HG03196 (cell line): ENCODE results near the gene ARHGEF28.

Source experiments
- ATAC-seq: cut with Tn5 transposase; IDR thresholded peaks from one replicate; pipeline ENCODE4 v1.9.1; 2021; ENCODE audit not compliant: unreplicated experiment

The ARHGEF28 gene

DNA sequence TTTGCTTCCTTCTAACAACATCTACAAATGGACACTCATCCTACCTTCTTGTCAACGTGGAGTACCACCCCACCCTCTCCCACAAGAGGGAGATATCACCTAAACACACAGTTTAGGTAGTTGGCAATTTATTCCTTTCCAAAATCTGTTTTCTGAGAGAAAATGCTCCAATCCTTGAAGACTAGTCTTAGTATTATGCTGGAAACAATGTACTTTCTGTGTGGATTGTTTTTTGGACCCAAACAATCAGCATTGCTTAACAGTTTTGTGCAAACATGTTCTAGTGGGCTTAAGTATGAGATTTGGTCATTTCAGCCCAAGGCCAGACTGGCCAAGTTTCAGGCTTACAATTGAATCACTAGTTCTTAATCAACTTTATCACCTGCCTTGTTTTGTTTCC is 359.1 kb downstream of the ARHGEF28 start:
- no peak for ATAC-seq

DNA sequence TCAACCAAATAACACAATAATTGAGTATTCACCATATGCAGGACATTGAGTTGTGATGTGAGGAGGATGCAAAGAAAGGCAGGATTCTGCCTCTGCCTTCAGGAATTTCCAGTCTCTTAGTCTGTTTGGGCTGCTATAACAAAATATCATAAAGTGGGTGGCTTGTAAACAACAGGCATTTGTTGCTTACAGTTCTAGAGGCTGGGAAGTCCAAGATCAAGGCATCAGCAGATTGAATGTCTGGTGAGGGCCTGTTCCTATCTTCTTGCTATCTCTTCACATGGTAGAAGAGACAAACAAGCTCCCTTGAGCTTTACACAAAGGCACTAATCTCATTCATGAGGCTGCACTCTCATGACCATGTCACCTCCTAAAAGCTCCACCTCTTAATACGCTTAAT is 360.7 kb downstream of the ARHGEF28 start:
- ATAC-seq: no peak

DNA sequence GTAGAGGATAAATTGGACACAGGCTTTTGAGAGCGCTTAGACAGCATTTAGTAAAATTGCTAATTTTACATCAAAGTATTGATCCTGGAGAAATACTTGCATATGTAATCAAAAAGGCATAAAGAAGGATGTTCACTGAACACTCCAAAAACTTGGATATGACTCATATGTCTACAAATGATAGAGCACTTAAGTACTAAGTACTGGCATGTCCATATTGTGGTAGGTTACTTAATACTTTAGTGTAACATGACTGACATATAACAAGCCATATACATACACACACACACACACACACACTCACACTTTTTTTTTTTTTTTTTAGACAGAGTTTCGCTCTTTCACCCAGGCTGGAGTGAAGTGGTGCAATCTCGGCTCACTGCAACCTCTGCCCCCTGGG is 361.9 kb downstream of the ARHGEF28 start:
- ATAC-seq: no peak

DNA sequence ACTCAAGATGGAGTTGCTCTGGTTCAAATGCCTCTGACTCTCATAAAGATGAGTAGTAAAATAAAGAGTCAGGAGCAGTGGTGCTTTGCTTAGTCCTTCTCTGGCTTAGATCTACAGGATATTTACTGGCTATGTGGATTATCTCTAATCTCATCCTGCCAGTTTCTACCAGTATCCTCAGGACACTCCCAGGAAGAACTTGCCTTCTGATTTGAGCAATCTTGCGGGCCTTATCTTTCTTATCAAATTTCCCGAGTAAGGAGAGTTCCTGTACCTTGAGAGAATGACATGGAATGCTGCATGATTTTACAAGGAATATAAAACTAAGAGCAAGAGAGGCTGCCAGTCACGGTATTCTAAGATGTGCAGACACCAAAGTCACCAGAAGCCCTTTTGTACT is 364.0 kb downstream of the ARHGEF28 start:
- ATAC-seq: no peak
